Epithelial cell of esophagus (primary cell): ENCODE measurements around the gene LIPC.

ENCODE experiments used
- DNase-seq: peaks from one replicate; pipeline ENCODE4 v3.0.0; 2010; ENCODE audit warnings: low read depth
- H3K4me3 ChIP-seq: 2 replicates; pipeline ENCODE4 v1.5.1; 2011; ENCODE audit warnings: mild to moderate bottlenecking, low read length, control low read depth
- TF ChIP-seq, protein P1 (sequence below): IDR thresholded peaks from 2 replicates; pipeline ENCODE4 v1.5.1; 2011; ENCODE audit warnings: low read depth, mild to moderate bottlenecking, low read length, control low read depth, inconsistent platforms; ENCODE audit not compliant: insufficient read depth; ENCODE audit errors: missing control alignments

The LIPC gene

DNA sequence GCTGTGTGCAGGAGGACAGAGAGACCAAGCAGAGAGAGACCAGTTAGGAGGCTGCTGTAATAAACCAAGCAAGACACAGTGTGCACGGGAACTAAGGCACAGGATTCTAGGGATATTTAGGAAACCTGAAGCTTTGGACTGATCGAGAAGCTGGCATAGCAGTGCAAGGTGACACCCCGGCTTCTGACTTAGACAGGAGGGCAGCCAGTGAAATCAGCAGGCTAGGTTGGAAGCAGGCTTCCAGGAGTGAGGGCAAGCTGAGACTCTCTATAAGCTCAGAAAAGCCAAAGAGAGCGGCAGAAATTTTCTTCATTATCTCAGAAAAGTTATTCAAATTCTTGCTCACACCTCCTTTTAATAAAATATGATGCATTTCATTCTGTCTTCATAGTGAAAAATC lies 104.6 kb downstream of the LIPC start:
- DNase-seq = no peak
- TF ChIP-seq, protein P1, sequence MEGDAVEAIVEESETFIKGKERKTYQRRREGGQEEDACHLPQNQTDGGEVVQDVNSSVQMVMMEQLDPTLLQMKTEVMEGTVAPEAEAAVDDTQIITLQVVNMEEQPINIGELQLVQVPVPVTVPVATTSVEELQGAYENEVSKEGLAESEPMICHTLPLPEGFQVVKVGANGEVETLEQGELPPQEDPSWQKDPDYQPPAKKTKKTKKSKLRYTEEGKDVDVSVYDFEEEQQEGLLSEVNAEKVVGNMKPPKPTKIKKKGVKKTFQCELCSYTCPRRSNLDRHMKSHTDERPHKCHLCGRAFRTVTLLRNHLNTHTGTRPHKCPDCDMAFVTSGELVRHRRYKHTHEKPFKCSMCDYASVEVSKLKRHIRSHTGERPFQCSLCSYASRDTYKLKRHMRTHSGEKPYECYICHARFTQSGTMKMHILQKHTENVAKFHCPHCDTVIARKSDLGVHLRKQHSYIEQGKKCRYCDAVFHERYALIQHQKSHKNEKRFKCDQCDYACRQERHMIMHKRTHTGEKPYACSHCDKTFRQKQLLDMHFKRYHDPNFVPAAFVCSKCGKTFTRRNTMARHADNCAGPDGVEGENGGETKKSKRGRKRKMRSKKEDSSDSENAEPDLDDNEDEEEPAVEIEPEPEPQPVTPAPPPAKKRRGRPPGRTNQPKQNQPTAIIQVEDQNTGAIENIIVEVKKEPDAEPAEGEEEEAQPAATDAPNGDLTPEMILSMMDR = no peak
- H3K4me3 ChIP-seq = no peak overlapping the region

GRCh38 chr15:58537033-58537432 lies 105.2 kb downstream of the LIPC start:
- H3K4me3 ChIP-seq = no peak overlapping the region
- no peak for DNase-seq
- TF ChIP-seq, protein P1 = no peak

GRCh38 chr15:58538225-58538727 lies 106.5 kb downstream of the LIPC start:
- DNase-seq = no peak
- H3K4me3 ChIP-seq = no peak overlapping the region
- TF ChIP-seq, protein P1 = no peak

- TF ChIP-seq, protein P1 = no peak
- no peak for DNase-seq
- H3K4me3 ChIP-seq = no peak overlapping the region
These were observed 107.1 kb downstream of the LIPC start for GRCh38 chr15:58538901-58539300.

DNA sequence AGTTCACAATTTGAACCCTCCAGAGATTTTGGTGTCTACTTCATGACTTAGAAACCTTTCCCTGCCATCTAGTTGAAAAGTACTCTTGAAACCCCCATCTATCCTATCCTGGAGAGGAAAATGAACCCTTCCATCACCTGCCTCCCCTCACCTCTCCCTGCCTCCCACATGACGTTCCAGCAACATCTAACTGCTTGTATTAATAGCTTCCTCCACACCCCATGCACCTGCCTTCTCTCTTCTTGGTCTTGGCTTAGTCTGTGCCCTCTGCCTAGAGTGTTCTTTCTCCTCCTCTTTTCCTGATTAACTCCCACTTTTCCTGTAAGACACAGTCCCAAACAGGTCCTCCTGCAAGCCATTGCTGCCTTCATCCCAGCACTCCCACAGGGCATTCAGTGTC lies 107.8 kb downstream of the LIPC start:
- DNase-seq = no peak
- no peak overlapping the region for H3K4me3 ChIP-seq
- TF ChIP-seq, protein P1 = no peak

GRCh38 chr15:58541410-58542087 lies 109.8 kb downstream of the LIPC start:
- TF ChIP-seq, protein P1 = no peak

DNA sequence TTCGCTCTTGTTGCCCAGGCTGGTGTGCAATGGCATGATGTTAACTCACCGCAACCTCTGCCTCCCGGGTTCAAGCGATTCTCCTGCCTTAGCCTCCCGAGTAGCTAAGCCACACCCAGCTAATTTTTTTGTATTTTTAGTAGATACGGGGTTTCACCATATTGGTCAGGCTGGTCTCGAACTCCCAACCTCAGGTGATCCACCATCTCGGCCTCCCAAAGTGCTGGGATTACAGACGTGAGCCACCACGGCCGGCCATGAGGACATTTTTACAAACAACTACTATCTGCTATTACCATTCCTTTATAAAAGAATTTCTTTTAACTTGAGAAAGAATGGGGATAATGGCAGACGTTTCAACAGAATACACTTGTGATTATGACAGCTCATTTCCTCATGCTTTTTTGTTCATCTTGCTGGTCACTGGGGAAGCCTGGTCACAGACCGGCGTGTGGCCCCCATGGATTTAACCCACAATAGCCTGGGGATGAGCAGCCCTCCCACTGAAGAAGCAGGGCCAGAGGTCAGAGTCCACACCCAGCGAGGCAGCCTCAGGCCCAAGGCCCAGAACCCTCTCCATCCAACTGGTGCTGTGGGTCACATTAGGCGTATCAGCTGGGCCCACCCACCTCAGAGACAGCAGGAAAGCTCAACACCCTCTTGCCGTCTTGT lies 112.0 kb downstream of the LIPC start:
- TF ChIP-seq, protein P1 = no peak
- no peak for DNase-seq
- no peak overlapping the region for H3K4me3 ChIP-seq

More at GRCh38 chr15:58541410-58542087, 109.8 kb downstream of the LIPC start:
- no peak overlapping the region for H3K4me3 ChIP-seq
- no peak for DNase-seq
